K562 (cell line): ENCODE measurements around the gene ANKRD45. TPM values are rescaled to one million over a fixed set of nuclear protein-coding genes. Genes with fewer than 3 reads are reported as not detected.

ENCODE experiments used
- ATF2 ChIP-seq: sonication (generic); formaldehyde crosslinking; IDR thresholded peaks from 2 replicates; pipeline ENCODE4 v1.8.1; 2022; ENCODE audit warnings: missing genetic modification reagents
- ATF6 ChIP-seq: sonication (generic); formaldehyde crosslinking; IDR thresholded peaks from 2 replicates; pipeline ENCODE4 v1.4.0; 2020; ENCODE audit warnings: mild to moderate bottlenecking, missing genetic modification reagents
- GATA2 ChIP-seq: sonication (generic); formaldehyde crosslinking; IDR thresholded peaks from 2 replicates; pipeline ENCODE4 v1.4.0; 2020; ENCODE audit warnings: mild to moderate bottlenecking, missing genetic modification reagents
- MAZ ChIP-seq, 2 experiments: fragments of 450-650 bp in 1 of 2; sonication (generic) in 1 of 2; formaldehyde crosslinking; IDR thresholded peaks in 1 of 2; conservative IDR thresholded peaks in 1 of 2; 2 replicates each; pipeline versions ENCODE4 v1.4.0 to v1.5.0; 2020; ENCODE audit warnings: mild to moderate bottlenecking in 1 of 2, missing genetic modification reagents in 1 of 2
- PBX2 ChIP-seq, 2 experiments: IDR thresholded peaks in 1 of 2; conservative IDR thresholded peaks in 1 of 2; 2 replicates each; pipeline ENCODE4 v1.6.1; 2016; ENCODE audit warnings: low read depth in 2 of 2, mild to moderate bottlenecking in 1 of 2, missing compliant biosample characterization in 1 of 2, missing genetic modification characterization in 1 of 2, moderate library complexity in 1 of 2
- PHB ChIP-seq: fragments of 250-450 bp; sonication (Bioruptor Pico); IDR thresholded peaks from 2 replicates; pipeline ENCODE4 v1.5.0; 2021
- PHB2 ChIP-seq: fragments of 450-650 bp; IDR thresholded peaks from 2 replicates; pipeline ENCODE4 v1.6.1; 2017; ENCODE audit warnings: low read depth
- POLR2AphosphoS5 ChIP-seq: IDR thresholded peaks from 2 replicates; pipeline ENCODE4 v1.6.1; 2011; ENCODE audit warnings: mild to moderate bottlenecking, low read depth, low read length, moderate library complexity; ENCODE audit not compliant: control insufficient read depth, insufficient read depth
- TBP ChIP-seq: optimal IDR thresholded peaks from 2 replicates; pipeline ENCODE3; 2011; ENCODE audit warnings: low read depth, low read length, improper control_type of control experiment
- ZBTB33 ChIP-seq: sonication (generic); formaldehyde crosslinking; IDR thresholded peaks from 2 replicates; pipeline ENCODE4 v1.8.1; 2023; ENCODE audit warnings: mild to moderate bottlenecking, missing genetic modification reagents
- ZNF197 ChIP-seq: fragments of 200-800 bp; sonication (Bioruptor generic); IDR thresholded peaks from 2 replicates; pipeline ENCODE4 v1.6.1; 2016; ENCODE audit warnings: low read depth, missing genetic modification characterization, missing compliant biosample characterization
- polyA plus RNA-seq, 8 experiments: library from polyadenylated mRNA; depleted of rRNA in 4 of 8; stranded (reverse) in 5 of 8; unstranded in 3 of 8; fragments of >200 nt; fragmentation: Nextera tagmentation in 2 of 8; fragmentation: Illumina TruSeq in 1 of 8; extraction: Ambion mirVana in 2 of 8; extraction: Trizol in 1 of 8; gene quantifications; 2 replicates each; pipeline versions ENCODE4 v1.2.1 to v1.2.3, GENCODE V29; 2011 to 2014; ENCODE audit warnings: inconsistent platforms in 1 of 8, missing spikeins in 1 of 8
- total RNA-seq, 7 experiments: library from RNA; depleted of rRNA in 6 of 7; stranded (reverse); fragments of >200 nt in 6 of 7; fragmentation: Illumina TruSeq in 2 of 7; extraction: Trizol in 2 of 7; gene quantifications; 2 replicates each; pipeline versions ENCODE4 v1.2.1 to v1.2.3, GENCODE V29; 2011 to 2021; ENCODE audit warnings: low replicate concordance in 1 of 7
- TF ChIP-seq, protein P1 (sequence below), 2 experiments: fragments of 450-650 bp in 1 of 2; IDR thresholded peaks; 2 replicates each; pipeline ENCODE4 v1.6.1; 2011 to 2017; ENCODE audit warnings: low read depth in 2 of 2, antibody characterized with exemption in 1 of 2, borderline replicate concordance in 1 of 2, low read length in 1 of 2, mild to moderate bottlenecking in 1 of 2, mixed read lengths in 1 of 2; ENCODE audit not compliant: control insufficient read depth in 1 of 2

ANKRD45 gene
- total and polyA plus RNA-seq, 9 of the 15 experiments (the other 6 are each of a cell fraction or from before 2014, with no cell fraction given): 0.10 to 0.30 (median 0.11) TPM; not detected in 2

DNA sequence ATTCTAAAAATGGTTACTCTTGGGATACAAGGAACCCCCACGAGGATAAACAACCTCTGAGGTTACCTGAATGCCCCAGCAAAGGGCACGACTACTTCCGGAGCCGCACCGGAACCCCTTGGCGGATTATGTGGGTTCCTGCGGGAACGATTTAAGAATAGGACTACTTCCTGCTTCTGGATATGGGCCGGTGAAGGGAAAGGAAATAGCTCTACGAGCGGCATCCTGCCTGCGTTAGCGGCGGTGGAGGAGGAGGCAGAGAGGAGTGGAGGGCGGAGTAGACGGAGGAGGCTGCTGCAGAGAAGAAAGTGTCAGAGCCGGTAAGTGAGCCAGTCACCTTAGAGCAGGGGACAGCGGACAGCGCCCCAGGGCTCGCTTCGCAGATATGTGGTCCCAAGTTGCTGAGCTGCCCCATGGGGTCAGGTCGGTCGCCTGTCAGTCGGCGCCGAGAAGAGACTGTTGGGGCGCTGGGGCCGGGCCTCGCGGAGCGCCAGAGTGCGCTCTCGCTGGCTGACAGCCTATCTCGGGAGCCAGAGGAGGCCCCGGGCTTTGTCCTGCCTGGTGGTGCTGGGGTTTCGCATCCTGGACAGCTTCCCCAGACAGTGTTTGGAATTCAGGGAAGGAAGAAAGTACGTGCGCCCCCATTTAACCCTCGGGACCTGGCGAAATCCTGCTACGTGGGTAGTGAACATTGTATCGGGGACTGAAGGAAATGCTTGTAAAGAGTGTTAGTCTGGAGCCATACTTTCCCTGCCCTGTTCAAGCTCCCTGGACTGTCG lies 45.3 kb upstream of the ANKRD45 start, which contains the start of gene KLHL20 (continued):
- peak; percentile 76 for TF ChIP-seq ZBTB33 (CRISPR knock-in tag)
- TF ChIP-seq ATF2 (CRISPR knock-in tag): no peak
- 0 out of 2 replicates have a peak, but pooled peaks have one; percentile 45 for TF ChIP-seq PHB2
- no peak for TF ChIP-seq PBX2 (CRISPR knock-in tag; IDR thresholded peaks at IDR 0.05; ENCODE audit: low read depth)
- TF ChIP-seq PBX2 (tag; conservative IDR thresholded peaks at IDR 0.05; ENCODE audit: low read depth): 0 out of 2 replicates have a peak, but pooled peaks have one; percentile 14
- TF ChIP-seq ATF6: no peak
- TF ChIP-seq, protein P1, sequence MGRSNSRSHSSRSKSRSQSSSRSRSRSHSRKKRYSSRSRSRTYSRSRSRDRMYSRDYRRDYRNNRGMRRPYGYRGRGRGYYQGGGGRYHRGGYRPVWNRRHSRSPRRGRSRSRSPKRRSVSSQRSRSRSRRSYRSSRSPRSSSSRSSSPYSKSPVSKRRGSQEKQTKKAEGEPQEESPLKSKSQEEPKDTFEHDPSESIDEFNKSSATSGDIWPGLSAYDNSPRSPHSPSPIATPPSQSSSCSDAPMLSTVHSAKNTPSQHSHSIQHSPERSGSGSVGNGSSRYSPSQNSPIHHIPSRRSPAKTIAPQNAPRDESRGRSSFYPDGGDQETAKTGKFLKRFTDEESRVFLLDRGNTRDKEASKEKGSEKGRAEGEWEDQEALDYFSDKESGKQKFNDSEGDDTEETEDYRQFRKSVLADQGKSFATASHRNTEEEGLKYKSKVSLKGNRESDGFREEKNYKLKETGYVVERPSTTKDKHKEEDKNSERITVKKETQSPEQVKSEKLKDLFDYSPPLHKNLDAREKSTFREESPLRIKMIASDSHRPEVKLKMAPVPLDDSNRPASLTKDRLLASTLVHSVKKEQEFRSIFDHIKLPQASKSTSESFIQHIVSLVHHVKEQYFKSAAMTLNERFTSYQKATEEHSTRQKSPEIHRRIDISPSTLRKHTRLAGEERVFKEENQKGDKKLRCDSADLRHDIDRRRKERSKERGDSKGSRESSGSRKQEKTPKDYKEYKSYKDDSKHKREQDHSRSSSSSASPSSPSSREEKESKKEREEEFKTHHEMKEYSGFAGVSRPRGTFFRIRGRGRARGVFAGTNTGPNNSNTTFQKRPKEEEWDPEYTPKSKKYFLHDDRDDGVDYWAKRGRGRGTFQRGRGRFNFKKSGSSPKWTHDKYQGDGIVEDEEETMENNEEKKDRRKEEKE (IDR thresholded peaks at IDR 0.05; ENCODE audit: borderline replicate concordance in 1 of 2, control insufficient read depth in 1 of 2, low read depth in 2 of 2, low read length in 1 of 2): peak in 1 of 2 experiments; percentile 96; a peak in 3 of 4 replicates
- TF ChIP-seq POLR2AphosphoS5: peak; percentile 97
- peak; percentile 72 to 91 for TF ChIP-seq MAZ (CRISPR knock-in tag; conservative IDR thresholded peaks at IDR 0.05 in 1 of 2, IDR thresholded peaks at IDR 0.05 in 1 of 2)
- no peak; the same call in 1 of the 2 replicates for TF ChIP-seq ZNF197 (CRISPR knock-in tag)
- no peak for TF ChIP-seq PHB (CRISPR knock-in tag)
- no peak for TF ChIP-seq GATA2 (CRISPR knock-in tag)
- peak; percentile 94 for TF ChIP-seq TBP
